ENCODE results near the gene FXR1. TPM values are rescaled to one million over a fixed set of nuclear protein-coding genes. Genes with fewer than 3 reads are reported as not detected.

FXR1 gene
- total RNA-seq (2012; rRNA removed) = 182 and 242 TPM in 2 replicates
- polyA plus RNA-seq (2012; rRNA removed) = 95.8 and 110 TPM in 2 replicates
- polyA plus RNA-seq (2012; cell fraction: cytosol; rRNA removed) = 31.1 and 46.4 TPM in 2 replicates
- polyA plus RNA-seq (2012; cell fraction: nucleus; rRNA removed; ENCODE audit: low replicate concordance) = 17.1 and 85.2 TPM in 2 replicates
- percentile 91 among the genes with signal in this experiment for Bru-seq, nascent RNA
- BruChase-seq, experiment 1, labeled RNA remaining after a 6-hour chase = percentile 84 among the genes with signal in this experiment
- BruChase-seq, experiment 2, labeled RNA remaining after a 2-hour chase = percentile 89 among the genes with signal in this experiment
- long read RNA-seq, full-length matches to known transcripts = 34 of 65 reads
- long read RNA-seq, partial matches to known transcripts = 20 of 65 reads
- long read RNA-seq, other reads (novel, unspliced or antisense) = 11 of 65 reads

- Histone ChIP-seq H2AFZ (replicated peaks; ENCODE audit: low read length, poor library complexity) (peak within 1 kb of the TSS; percentile 96), H3K27me3 (ENCODE audit: control insufficient read depth, insufficient read depth, low read length) (no peaks in the 10 kb centered on the region), H3K9me1 (ENCODE audit: insufficient read depth, low read length) (no peaks in the 10 kb centered on the region), H3K56ac (ENCODE audit: extremely low read depth, insufficient read depth, low read length) (peak within 1 kb of the TSS; percentile 76), H2BK20ac (ENCODE audit: low read depth, low read length) (no peak within 1 kb of the TSS), H2BK15ac (ENCODE audit: low read depth, low read length) (no peak within 1 kb of the TSS; the same call in 2 of the 3 replicates), H4K8ac (ENCODE audit: low read depth in 2 of 2, low read length in 2 of 2) (peak within 1 kb of the TSS; percentile 72 to 91), H3K18ac (ENCODE audit: low read depth, low read length) (peak within 1 kb of the TSS; percentile 94), H4K91ac (ENCODE audit: insufficient read depth, low read depth, low read length) (peak within 1 kb of the TSS; percentile 51; the same call in 1 of the 2 replicates), H2BK120ac (ENCODE audit: low read depth, low read length) (peak within 1 kb of the TSS; percentile 86), H3K9me3 (ENCODE audit: control insufficient read depth, insufficient read depth, low read length) (no peaks in the 10 kb centered on the region), H3K27ac (ENCODE audit: insufficient read depth, low read length) (peak within 1 kb of the TSS; percentile 99), H3K36me3 (ENCODE audit: control insufficient read depth, insufficient read depth, low read length) (peaks cover 4% of the 10 kb centered on the region; the same call in 1 of the 2 replicates), H3K23ac (ENCODE audit: low read depth, low read length) (peak within 1 kb of the TSS; percentile 98), H2AK5ac (ENCODE audit: low read depth, low read length) (peak within 1 kb of the TSS; percentile 74), H3K14ac (replicated peaks; ENCODE audit: low read depth, low read length) (peak within 1 kb of the TSS; percentile 97), H4K5ac (ENCODE audit: low read depth, low read length) (peak within 1 kb of the TSS; percentile 93), H2BK5ac (ENCODE audit: low read depth, low read length, poor library complexity, severe bottlenecking) (peak within 1 kb of the TSS; percentile 90), H3K4me3 (ENCODE audit: insufficient read depth, low read depth, low read length) (peak within 1 kb of the TSS; percentile 99), H3K9ac (ENCODE audit: low read depth, low read length) (peak within 1 kb of the TSS; percentile 99), H3K4me2 (ENCODE audit: low read depth, low read length) (peak within 1 kb of the TSS; percentile 89), H3K4ac (ENCODE audit: low read depth, low read length) (peak within 1 kb of the TSS; percentile 93), H4K20me1 (ENCODE audit: insufficient read depth, low read length) (peaks cover 37% of the 10 kb centered on the region), H3K4me1 (ENCODE audit: control insufficient read depth, insufficient read depth, low read length) (no peaks in the 10 kb centered on the region), H2AK9ac (replicated peaks; ENCODE audit: low read depth, low read length, poor library complexity) (peak within 1 kb of the TSS; percentile 97), H3K79me1 (ENCODE audit: low read depth in 1 of 2, low read length in 2 of 2) (no peaks in the 10 kb centered on the region; a peak in 1 of 4 replicates)
- DNase-seq = peak; percentile 69
- 0% methylated on average over 2 of the region's 68 CpGs; no CpG with 5 or more reads in 1 of the 2 experiments for WGBS, 2 experiments (ENCODE audit: extremely low coverage in 2 of 2, insufficient read length in 1 of 2)
- POLR2A ChIA-PET (ENCODE audit: unreplicated experiment) = interaction anchor here (0.5 kb wide), 1 partner anchor 1314 kb away, joined by 5 read pairs; no protein-coding TSS in a partner anchor
- intact Hi-C loops (cut with micrococcal nuclease) (loop anchor here (2.0 kb wide), 1 partner anchor 14 kb away; no protein-coding TSS in a partner anchor), in situ Hi-C loops (cut with MboI; ENCODE audit: low sequenced_read_pairs) (no loop called here), dilution Hi-C loops (cut with HindIII; ENCODE audit: low sequenced_read_pairs, unreplicated experiment) (no loop called here)
- ATAC-seq (ENCODE audit: low read depth) = peak; percentile 98
- TF ChIP-seq BHLHE40 (IDR thresholded peaks at IDR 0.05; ENCODE audit: low read depth, low read length) (no peak), MAFK (IDR thresholded peaks at IDR 0.05; ENCODE audit: low read depth, low read length) (no peak), POLR2A (IDR thresholded peaks at IDR 0.05; ENCODE audit: low read depth, low read length) (peak; percentile 94), USF2 (IDR thresholded peaks at IDR 0.05; ENCODE audit: low read depth, low read length) (no peak), RFX5 (IDR thresholded peaks at IDR 0.05; ENCODE audit: low read depth, low read length) (no peak), RAD21 (IDR thresholded peaks at IDR 0.05; ENCODE audit: low read length) (peak; percentile 37), MAZ (IDR thresholded peaks at IDR 0.05; ENCODE audit: borderline replicate concordance, low read depth, low read length) (peak; percentile 69; the same call in 1 of the 2 replicates), SMC3 (IDR thresholded peaks at IDR 0.05; ENCODE audit: low read depth, low read length) (0 out of 2 replicates have a peak, but pooled peaks have one; percentile 10), CHD1 (IDR thresholded peaks at IDR 0.05; ENCODE audit: low read depth, low read length) (peak; percentile 46; the same call in 1 of the 2 replicates), NFE2L2 (IDR thresholded peaks at IDR 0.05; ENCODE audit: low read depth, low read length) (no peak), MXI1 (IDR thresholded peaks at IDR 0.05; ENCODE audit: borderline replicate concordance, low read depth, low read length) (0 out of 2 replicates have a peak, but pooled peaks have one; percentile 16), CTCF (conservative IDR thresholded peaks at IDR 0.05; ENCODE audit: low read depth, low read length) (peak; percentile 57)
- BruUV-seq (replicated peaks) = no TSS peak
- CTCF ChIA-PET = interaction anchor here (0.6 to 1.7 kb wide), 5 partner anchors 11 to 59 kb away, joined by 3 to 8 read pairs (median 3); no protein-coding TSS in a partner anchor
These were observed at the start of gene FXR1 for GRCh38 chr3:180912304-180913296. TSS of gene FXR1 (plus strand) at chr3:180912670. CDS start at chr3:180912686, 16 bp downstream.
